ENCODE data around the gene SPP2.

DNA sequence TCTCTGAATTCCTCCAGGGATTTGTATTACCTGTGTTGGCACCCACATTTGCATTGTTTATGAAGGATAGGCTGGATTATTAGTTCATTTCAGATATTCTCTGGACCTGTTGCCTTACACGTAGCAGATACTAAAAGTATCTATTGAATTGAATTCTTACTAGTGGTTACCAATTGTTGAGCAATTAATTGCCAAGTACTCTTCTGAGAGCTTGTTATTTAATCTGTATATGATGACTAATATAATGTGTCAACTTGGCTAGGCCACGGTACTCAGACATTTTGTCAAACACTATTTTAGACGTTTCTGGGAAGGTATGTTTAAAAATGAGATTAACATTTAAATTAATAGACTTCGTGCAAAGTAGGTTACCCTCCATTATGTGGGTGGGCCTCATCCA, 2.5 kb upstream of the SPP2 start:
- TF ChIP-seq EZH2 (IDR thresholded peaks at IDR 0.05; ENCODE audit: borderline replicate concordance, low read depth, low read length): no peak
- TF ChIP-seq NR1H2 (CRISPR knock-in tag; IDR thresholded peaks at IDR 0.05): no peak
- no peak for TF ChIP-seq RAD51 (IDR thresholded peaks at IDR 0.05; ENCODE audit: borderline replicate concordance, low read depth)
- TF ChIP-seq MTA3 (IDR thresholded peaks at IDR 0.05; ENCODE audit: borderline replicate concordance): no peak
- TF ChIP-seq, protein P1, sequence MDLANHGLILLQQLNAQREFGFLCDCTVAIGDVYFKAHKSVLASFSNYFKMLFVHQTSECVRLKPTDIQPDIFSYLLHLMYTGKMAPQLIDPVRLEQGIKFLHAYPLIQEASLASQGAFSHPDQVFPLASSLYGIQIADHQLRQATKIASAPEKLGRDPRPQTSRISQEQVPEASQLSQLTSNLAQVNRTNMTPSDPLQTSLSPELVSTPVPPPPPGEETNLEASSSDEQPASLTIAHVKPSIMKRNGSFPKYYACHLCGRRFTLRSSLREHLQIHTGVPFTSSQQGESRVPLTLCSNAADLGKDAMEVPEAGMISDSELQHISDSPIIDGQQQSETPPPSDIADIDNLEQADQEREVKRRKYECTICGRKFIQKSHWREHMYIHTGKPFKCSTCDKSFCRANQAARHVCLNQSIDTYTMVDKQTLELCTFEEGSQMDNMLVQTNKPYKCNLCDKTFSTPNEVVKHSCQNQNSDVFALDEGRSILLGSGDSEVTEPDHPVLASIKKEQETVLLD (IDR thresholded peaks at IDR 0.05): no peak
- TF ChIP-seq RBFOX2 (IDR thresholded peaks at IDR 0.05; ENCODE audit: low read depth, low read length): no peak
- TF ChIP-seq TGIF2 (CRISPR knock-in tag; IDR thresholded peaks at IDR 0.05): no peak
- TF ChIP-seq CTCF (IDR thresholded peaks at IDR 0.05 in 2 of 3, conservative IDR thresholded peaks at IDR 0.05 in 1 of 3; ENCODE audit: insufficient read depth in 2 of 3, low read depth in 1 of 3, low read length in 3 of 3): no peak
- TF ChIP-seq, protein P2, sequence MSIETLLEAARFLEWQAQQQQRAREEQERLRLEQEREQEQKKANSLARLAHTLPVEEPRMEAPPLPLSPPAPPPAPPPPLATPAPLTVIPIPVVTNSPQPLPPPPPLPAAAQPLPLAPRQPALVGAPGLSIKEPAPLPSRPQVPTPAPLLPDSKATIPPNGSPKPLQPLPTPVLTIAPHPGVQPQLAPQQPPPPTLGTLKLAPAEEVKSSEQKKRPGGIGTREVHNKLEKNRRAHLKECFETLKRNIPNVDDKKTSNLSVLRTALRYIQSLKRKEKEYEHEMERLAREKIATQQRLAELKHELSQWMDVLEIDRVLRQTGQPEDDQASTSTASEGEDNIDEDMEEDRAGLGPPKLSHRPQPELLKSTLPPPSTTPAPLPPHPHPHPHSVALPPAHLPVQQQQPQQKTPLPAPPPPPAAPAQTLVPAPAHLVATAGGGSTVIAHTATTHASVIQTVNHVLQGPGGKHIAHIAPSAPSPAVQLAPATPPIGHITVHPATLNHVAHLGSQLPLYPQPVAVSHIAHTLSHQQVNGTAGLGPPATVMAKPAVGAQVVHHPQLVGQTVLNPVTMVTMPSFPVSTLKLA (conservative IDR thresholded peaks at IDR 0.05): no peak
- no peak for TF ChIP-seq POLR2A (conservative IDR thresholded peaks at IDR 0.05)
- TF ChIP-seq ZFP36 (IDR thresholded peaks at IDR 0.05; ENCODE audit: low read depth, low read length, partially characterized antibody): no peak
- no peak for TF ChIP-seq HNRNPK (IDR thresholded peaks at IDR 0.05; ENCODE audit: low read depth, low read length, poor library complexity, severe bottlenecking)
- TF ChIP-seq CAMTA2 (CRISPR knock-in tag; conservative IDR thresholded peaks at IDR 0.05): no peak
- no peak for TF ChIP-seq STAT6 (CRISPR knock-in tag; IDR thresholded peaks at IDR 0.05)

Data from K562 (cell line).